K562 (cell line): ENCODE measurements around the gene SAMD11. TPM values are rescaled to one million over a fixed set of nuclear protein-coding genes. Genes with fewer than 3 reads are reported as not detected.

Experiments used
- CXXC5 ChIP-seq: fragments of 250-450 bp; sonication (Bioruptor Pico); IDR thresholded peaks from 2 replicates; pipeline ENCODE4 v1.8.0; 2022; ENCODE audit warnings: inconsistent platforms, mild to moderate bottlenecking, moderate library complexity
- ESRRB ChIP-seq: fragments of 250-450 bp; sonication (Bioruptor Pico); IDR thresholded peaks from 2 replicates; pipeline ENCODE4 v1.5.0; 2020; ENCODE audit warnings: mild to moderate bottlenecking, moderate library complexity, borderline replicate concordance
- EWSR1 ChIP-seq: fragments of 450-650 bp; IDR thresholded peaks from 2 replicates; pipeline ENCODE4 v1.6.1; 2018; ENCODE audit warnings: borderline replicate concordance, mild to moderate bottlenecking, low read depth, moderate library complexity; ENCODE audit not compliant: partially characterized antibody
- HDAC1 ChIP-seq, 2 experiments: fragments of 450-650 bp; IDR thresholded peaks; 2 replicates each; pipeline ENCODE4 v1.6.1; 2016 to 2017; ENCODE audit warnings: inconsistent platforms in 1 of 2, mild to moderate bottlenecking in 1 of 2, moderate library complexity in 1 of 2
- HIVEP1 ChIP-seq: fragments of 250-450 bp; sonication (Bioruptor Pico); IDR thresholded peaks from 2 replicates; pipeline ENCODE4 v1.4.0; 2020; ENCODE audit warnings: mild to moderate bottlenecking
- MTA3 ChIP-seq: fragments of 450-650 bp; formaldehyde crosslinking; IDR thresholded peaks from 2 replicates; pipeline ENCODE4 v1.6.1; 2017; ENCODE audit warnings: mild to moderate bottlenecking, borderline replicate concordance
- PHB ChIP-seq: fragments of 250-450 bp; sonication (Bioruptor Pico); IDR thresholded peaks from 2 replicates; pipeline ENCODE4 v1.5.0; 2021
- PHF20 ChIP-seq: fragments of 450-650 bp; IDR thresholded peaks from 2 replicates; pipeline ENCODE4 v1.6.1; 2018; ENCODE audit not compliant: partially characterized antibody
- RAD21 ChIP-seq, 2 experiments: fragments of 250-450 bp in 1 of 2; fragments of 450-650 bp in 1 of 2; sonication (Bioruptor Pico) in 1 of 2; formaldehyde crosslinking in 1 of 2; IDR thresholded peaks in 1 of 2; conservative IDR thresholded peaks in 1 of 2; 2 replicates each; pipeline versions ENCODE4 v1.4.0 to v1.8.0; 2020 to 2022; ENCODE audit warnings: mild to moderate bottlenecking in 2 of 2, moderate library complexity in 1 of 2
- RNF2 ChIP-seq: sonication (generic); IDR thresholded peaks from 2 replicates; pipeline ENCODE4 v1.6.1; 2016
- SREBF2 ChIP-seq: sonication (generic); formaldehyde crosslinking; IDR thresholded peaks from 2 replicates; pipeline ENCODE4 v1.4.0; 2020; ENCODE audit warnings: mild to moderate bottlenecking, missing genetic modification reagents
- SRF ChIP-seq, 2 experiments: fragments of 250-450, 450-650 bp in 1 of 2; sonication (Bioruptor Pico) in 1 of 2; sonication (generic) in 1 of 2; formaldehyde crosslinking; IDR thresholded peaks; 2 replicates each; pipeline versions ENCODE4 v1.5.0 to v1.5.1; 2020 to 2022; ENCODE audit warnings: mild to moderate bottlenecking in 1 of 2, missing genetic modification reagents in 1 of 2
- THRAP3 ChIP-seq: fragments of 450-650 bp; IDR thresholded peaks from 2 replicates; pipeline ENCODE4 v1.6.1; 2016; ENCODE audit warnings: mild to moderate bottlenecking, inconsistent platforms, borderline replicate concordance
- ZNF217 ChIP-seq: sonication (generic); formaldehyde crosslinking; IDR thresholded peaks from 2 replicates; pipeline ENCODE4 v1.8.0; 2022; ENCODE audit warnings: mild to moderate bottlenecking, missing genetic modification reagents
- ZNF695 ChIP-seq: fragments of 450-650 bp; formaldehyde crosslinking; IDR thresholded peaks from 2 replicates; pipeline ENCODE4 v1.4.0; 2020; ENCODE audit warnings: mild to moderate bottlenecking, moderate library complexity
- polyA plus RNA-seq, 8 experiments: library from polyadenylated mRNA; depleted of rRNA in 4 of 8; stranded (reverse) in 5 of 8; unstranded in 3 of 8; fragments of >200 nt; fragmentation: Nextera tagmentation in 2 of 8; fragmentation: Illumina TruSeq in 1 of 8; extraction: Ambion mirVana in 2 of 8; extraction: Trizol in 1 of 8; gene quantifications; 2 replicates each; pipeline versions ENCODE4 v1.2.1 to v1.2.3, GENCODE V29; 2011 to 2014; ENCODE audit warnings: inconsistent platforms in 1 of 8, missing spikeins in 1 of 8
- total RNA-seq, 7 experiments: library from RNA; depleted of rRNA in 6 of 7; stranded (reverse); fragments of >200 nt in 6 of 7; fragmentation: Illumina TruSeq in 2 of 7; extraction: Trizol in 2 of 7; gene quantifications; 2 replicates each; pipeline versions ENCODE4 v1.2.1 to v1.2.3, GENCODE V29; 2011 to 2021; ENCODE audit warnings: low replicate concordance in 1 of 7
- TF ChIP-seq, protein P1 (sequence below): fragments of 450-650 bp; IDR thresholded peaks from 2 replicates; pipeline ENCODE4 v1.6.1; 2016; ENCODE audit warnings: low read depth
- TF ChIP-seq, protein P2 (sequence below), 2 experiments: IDR thresholded peaks in 1 of 2; conservative IDR thresholded peaks in 1 of 2; 2 replicates each; pipeline ENCODE4 v1.6.1; 2016; ENCODE audit warnings: low read depth in 2 of 2, mild to moderate bottlenecking in 1 of 2, missing compliant biosample characterization in 1 of 2, missing genetic modification characterization in 1 of 2, moderate library complexity in 1 of 2

SAMD11 gene
- total and polyA plus RNA-seq, 9 of the 15 experiments (the other 6 are each of a cell fraction or from before 2014, with no cell fraction given): 0.07 to 0.82 (median 0.11) TPM; not detected in 2

DNA sequence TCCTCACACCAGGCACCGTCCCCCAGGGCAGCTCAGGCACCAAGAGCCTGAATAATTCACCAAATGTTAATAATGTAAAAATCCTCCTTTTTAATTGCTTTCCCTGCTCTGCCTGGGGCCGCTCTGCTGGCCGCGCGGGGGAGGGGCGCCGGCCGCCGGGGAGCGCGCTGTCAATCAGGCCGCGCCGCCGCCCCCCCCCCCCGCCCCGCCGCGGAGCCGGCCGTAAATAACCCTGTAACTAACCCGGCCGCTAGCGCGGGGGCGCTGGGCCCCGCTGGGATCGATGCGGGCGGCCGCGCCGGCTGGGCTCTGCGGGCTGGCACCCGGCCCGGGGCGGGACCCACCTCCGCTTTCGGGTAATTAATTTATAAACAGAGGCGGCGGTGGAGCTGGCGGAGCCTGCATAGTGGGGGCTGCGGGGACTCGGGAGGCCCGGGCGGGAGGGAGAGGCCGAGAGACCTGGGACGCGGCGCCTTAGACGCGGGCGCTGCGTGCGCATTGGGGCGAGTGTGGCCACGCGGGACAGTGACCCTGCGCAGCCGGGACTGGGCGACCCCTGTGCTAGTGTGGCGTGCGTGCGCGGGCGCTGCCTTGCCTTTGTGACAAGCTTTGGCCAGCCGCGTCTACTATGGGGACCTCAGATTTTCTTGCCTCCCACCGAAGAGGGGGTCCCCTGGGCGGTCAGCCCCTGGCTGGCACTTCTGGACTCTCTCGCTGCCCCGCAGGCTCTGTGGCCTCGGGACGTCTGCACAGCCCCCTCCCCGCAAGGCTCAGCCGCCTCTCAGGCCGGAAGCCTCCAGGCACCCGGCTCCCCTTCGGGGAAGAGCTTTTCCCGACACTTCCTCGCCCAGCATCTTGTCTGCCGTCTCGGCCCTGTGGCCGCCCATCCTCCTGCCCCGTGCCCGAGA, 16.6 kb downstream of the SAMD11 start (continued):
- TF ChIP-seq, protein P1, sequence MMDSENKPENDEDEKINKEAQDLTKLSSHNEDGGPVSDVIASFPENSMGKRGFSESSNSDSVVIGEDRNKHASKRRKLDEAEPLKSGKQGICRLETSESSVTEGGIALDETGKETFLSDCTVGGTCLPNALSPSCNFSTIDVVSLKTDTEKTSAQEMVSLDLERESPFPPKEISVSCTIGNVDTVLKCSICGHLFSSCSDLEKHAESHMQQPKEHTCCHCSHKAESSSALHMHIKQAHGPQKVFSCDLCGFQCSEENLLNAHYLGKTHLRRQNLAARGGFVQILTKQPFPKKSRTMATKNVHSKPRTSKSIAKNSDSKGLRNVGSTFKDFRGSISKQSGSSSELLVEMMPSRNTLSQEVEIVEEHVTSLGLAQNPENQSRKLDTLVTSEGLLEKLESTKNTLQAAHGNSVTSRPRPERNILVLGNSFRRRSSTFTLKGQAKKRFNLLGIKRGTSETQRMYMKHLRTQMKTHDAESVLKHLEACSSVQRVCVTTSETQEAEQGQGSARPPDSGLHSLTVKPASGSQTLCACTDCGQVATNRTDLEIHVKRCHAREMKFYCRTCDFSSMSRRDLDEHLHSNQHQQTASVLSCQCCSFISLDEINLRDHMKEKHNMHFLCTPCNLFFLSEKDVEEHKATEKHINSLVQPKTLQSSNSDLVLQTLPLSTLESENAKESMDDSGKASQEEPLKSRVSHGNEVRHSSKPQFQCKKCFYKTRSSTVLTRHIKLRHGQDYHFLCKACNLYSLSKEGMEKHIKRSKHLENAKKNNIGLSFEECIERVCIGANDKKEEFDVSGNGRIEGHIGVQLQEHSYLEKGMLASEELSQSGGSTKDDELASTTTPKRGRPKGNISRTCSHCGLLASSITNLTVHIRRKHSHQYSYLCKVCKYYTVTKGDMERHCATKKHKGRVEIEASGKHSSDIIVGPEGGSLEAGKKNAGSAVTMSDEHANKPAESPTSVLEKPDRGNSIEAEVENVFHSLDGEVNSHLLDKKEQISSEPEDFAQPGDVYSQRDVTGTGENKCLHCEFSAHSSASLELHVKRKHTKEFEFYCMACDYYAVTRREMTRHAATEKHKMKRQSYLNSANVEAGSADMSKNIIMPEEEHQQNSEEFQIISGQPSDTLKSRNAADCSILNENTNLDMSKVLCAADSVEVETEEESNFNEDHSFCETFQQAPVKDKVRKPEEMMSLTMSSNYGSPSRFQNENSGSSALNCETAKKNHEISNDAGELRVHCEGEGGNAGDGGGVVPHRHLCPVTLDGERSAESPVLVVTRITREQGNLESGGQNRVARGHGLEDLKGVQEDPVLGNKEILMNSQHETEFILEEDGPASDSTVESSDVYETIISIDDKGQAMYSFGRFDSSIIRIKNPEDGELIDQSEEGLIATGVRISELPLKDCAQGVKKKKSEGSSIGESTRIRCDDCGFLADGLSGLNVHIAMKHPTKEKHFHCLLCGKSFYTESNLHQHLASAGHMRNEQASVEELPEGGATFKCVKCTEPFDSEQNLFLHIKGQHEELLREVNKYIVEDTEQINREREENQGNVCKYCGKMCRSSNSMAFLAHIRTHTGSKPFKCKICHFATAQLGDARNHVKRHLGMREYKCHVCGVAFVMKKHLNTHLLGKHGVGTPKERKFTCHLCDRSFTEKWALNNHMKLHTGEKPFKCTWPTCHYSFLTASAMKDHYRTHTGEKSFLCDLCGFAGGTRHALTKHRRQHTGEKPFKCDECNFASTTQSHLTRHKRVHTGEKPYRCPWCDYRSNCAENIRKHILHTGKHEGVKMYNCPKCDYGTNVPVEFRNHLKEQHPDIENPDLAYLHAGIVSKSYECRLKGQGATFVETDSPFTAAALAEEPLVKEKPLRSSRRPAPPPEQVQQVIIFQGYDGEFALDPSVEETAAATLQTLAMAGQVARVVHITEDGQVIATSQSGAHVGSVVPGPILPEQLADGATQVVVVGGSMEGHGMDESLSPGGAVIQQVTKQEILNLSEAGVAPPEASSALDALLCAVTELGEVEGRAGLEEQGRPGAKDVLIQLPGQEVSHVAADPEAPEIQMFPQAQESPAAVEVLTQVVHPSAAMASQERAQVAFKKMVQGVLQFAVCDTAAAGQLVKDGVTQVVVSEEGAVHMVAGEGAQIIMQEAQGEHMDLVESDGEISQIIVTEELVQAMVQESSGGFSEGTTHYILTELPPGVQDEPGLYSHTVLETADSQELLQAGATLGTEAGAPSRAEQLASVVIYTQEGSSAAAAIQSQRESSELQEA: no peak
- no peak for TF ChIP-seq PHB
- no peak for TF ChIP-seq RAD21 (CRISPR knock-in tag; conservative IDR thresholded peaks at IDR 0.05 in 1 of 2, IDR thresholded peaks at IDR 0.05 in 1 of 2)
- TF ChIP-seq SREBF2 (CRISPR knock-in tag): no peak
- TF ChIP-seq CXXC5: peak; percentile 89
- TF ChIP-seq THRAP3: no peak
- no peak for TF ChIP-seq MTA3
- no peak for TF ChIP-seq ESRRB (CRISPR knock-in tag)
- TF ChIP-seq PHF20: no peak
- TF ChIP-seq, protein P2, sequence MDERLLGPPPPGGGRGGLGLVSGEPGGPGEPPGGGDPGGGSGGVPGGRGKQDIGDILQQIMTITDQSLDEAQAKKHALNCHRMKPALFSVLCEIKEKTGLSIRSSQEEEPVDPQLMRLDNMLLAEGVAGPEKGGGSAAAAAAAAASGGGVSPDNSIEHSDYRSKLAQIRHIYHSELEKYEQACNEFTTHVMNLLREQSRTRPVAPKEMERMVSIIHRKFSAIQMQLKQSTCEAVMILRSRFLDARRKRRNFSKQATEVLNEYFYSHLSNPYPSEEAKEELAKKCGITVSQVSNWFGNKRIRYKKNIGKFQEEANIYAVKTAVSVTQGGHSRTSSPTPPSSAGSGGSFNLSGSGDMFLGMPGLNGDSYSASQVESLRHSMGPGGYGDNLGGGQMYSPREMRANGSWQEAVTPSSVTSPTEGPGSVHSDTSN (CRISPR knock-in tag; IDR thresholded peaks at IDR 0.05; ENCODE audit: low read depth): peak; percentile 48; the same call in 1 of the 2 replicates
- TF ChIP-seq, protein P2 (tag; conservative IDR thresholded peaks at IDR 0.05; ENCODE audit: low read depth): no peak
- TF ChIP-seq HIVEP1 (CRISPR knock-in tag): no peak
- TF ChIP-seq HDAC1 (IDR thresholded peaks at IDR 0.05): no peak
- TF ChIP-seq ZNF695: no peak
- TF ChIP-seq ZNF217: no peak
- no peak for TF ChIP-seq RNF2
- TF ChIP-seq SRF (CRISPR knock-in tag; IDR thresholded peaks at IDR 0.05): no peak
- no peak for TF ChIP-seq EWSR1
